HUES48 (cell line): ENCODE measurements around the gene CIC.

ENCODE experiments used
- H3K27ac ChIP-seq: one replicate; pipeline ENCODE4 v1.7.0; 2013; ENCODE audit warnings: low read depth, low read length, inconsistent platforms
- H3K27me3 ChIP-seq: 2 replicates; pipeline ENCODE4 v1.6.1; 2013; ENCODE audit warnings: mild to moderate bottlenecking, low read length; ENCODE audit not compliant: control insufficient read depth, insufficient read depth
- H3K36me3 ChIP-seq: 2 replicates; pipeline ENCODE4 v1.6.1; 2013; ENCODE audit warnings: low read length; ENCODE audit not compliant: control insufficient read depth, insufficient read depth
- H3K4me1 ChIP-seq: 2 replicates; pipeline ENCODE4 v1.6.1; 2013; ENCODE audit warnings: mild to moderate bottlenecking, low read length; ENCODE audit not compliant: control insufficient read depth, insufficient read depth
- H3K4me3 ChIP-seq: 2 replicates; pipeline ENCODE4 v1.5.1; 2013; ENCODE audit warnings: mild to moderate bottlenecking, low read depth, low read length
- H3K9ac ChIP-seq: 2 replicates; pipeline ENCODE4 v1.6.1; 2013; ENCODE audit warnings: mild to moderate bottlenecking, low read depth, low read length, moderate library complexity
- H3K9me3 ChIP-seq: 2 replicates; pipeline ENCODE4 v1.6.1; 2013; ENCODE audit warnings: low read length; ENCODE audit not compliant: control insufficient read depth, insufficient read depth

CIC gene

DNA sequence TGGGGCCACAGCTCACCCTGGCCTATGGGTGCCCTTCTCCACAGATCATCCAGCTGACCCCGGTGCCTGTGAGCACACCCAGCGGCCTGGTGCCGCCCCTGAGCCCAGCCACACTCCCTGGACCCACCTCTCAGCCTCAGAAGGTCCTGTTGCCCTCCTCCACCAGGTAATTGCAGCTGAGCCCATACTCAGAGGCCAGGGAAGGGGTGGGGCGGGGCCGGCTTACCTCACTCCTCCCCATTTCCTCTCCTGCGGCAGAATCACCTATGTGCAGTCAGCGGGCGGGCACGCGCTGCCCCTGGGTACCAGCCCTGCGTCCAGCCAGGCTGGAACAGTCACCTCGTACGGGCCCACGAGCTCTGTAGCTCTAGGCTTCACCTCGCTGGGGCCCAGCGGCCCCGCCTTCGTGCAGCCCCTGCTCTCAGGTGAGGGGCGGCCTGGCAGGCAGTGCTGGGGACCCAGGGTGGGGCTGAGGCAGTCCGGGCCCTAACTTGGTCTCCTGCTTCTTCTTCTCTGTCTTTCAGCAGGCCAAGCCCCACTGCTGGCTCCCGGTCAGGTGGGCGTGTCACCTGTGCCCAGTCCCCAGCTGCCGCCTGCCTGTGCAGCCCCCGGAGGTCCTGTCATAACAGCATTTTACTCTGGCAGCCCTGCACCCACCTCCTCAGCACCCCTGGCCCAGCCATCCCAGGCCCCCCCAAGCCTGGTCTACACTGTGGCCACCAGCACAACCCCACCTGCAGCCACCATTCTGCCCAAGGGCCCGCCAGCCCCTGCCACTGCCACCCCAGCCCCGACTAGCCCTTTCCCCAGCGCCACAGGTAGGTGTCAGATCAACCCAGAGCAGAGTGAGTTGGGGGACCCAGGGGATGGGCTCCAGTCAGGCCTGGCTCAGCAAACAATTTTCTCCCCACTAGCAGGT, 23.2 kb downstream of the CIC start:
- H3K27me3 ChIP-seq: no peaks in the 10 kb centered on the region
- H3K36me3 ChIP-seq: peaks cover 78% of the 10 kb centered on the region
- no peak overlapping the region for H3K9ac ChIP-seq
- H3K4me1 ChIP-seq: peaks cover 5% of the 10 kb centered on the region; the same call in 1 of the 2 replicates
- no peak overlapping the region for H3K27ac ChIP-seq
- H3K4me3 ChIP-seq: no peak overlapping the region
- H3K9me3 ChIP-seq: no peaks in the 10 kb centered on the region

GRCh38 chr19:42292963-42293362, 23.9 kb downstream of the CIC start:
- Histone ChIP-seq H3K9me3 (no peaks in the 10 kb centered on the region), H3K27ac (no peak overlapping the region), H3K36me3 (peaks cover 71% of the 10 kb centered on the region), H3K9ac (no peak overlapping the region), H3K4me1 (peaks cover 5% of the 10 kb centered on the region; the same call in 1 of the 2 replicates), H3K27me3 (no peaks in the 10 kb centered on the region), H3K4me3 (no peak overlapping the region)

DNA sequence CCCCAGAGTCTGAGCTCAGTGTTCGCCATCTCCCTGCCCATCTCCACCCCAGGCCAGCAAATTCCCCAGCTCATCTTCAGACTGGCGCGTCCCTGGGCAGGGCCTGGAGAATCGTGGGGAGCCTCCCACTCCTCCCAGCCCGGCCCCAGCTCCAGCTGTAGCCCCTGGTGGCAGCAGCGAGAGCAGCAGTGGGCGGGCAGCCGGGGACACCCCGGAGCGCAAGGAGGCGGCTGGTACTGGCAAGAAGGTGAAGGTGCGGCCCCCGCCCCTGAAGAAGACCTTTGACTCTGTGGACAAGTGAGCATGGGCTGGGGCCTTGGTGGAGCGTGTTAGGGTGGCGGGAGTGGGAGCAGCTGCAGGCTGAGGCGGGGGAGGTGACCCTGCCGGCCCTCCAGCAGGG, 24.5 kb downstream of the CIC start:
- H3K27ac ChIP-seq: no peak overlapping the region
- peaks cover 5% of the 10 kb centered on the region; the same call in 1 of the 2 replicates for H3K4me1 ChIP-seq
- H3K9me3 ChIP-seq: no peaks in the 10 kb centered on the region
- H3K9ac ChIP-seq: no peak overlapping the region
- H3K36me3 ChIP-seq: peaks cover 68% of the 10 kb centered on the region
- no peak overlapping the region for H3K4me3 ChIP-seq
- H3K27me3 ChIP-seq: no peaks in the 10 kb centered on the region

DNA sequence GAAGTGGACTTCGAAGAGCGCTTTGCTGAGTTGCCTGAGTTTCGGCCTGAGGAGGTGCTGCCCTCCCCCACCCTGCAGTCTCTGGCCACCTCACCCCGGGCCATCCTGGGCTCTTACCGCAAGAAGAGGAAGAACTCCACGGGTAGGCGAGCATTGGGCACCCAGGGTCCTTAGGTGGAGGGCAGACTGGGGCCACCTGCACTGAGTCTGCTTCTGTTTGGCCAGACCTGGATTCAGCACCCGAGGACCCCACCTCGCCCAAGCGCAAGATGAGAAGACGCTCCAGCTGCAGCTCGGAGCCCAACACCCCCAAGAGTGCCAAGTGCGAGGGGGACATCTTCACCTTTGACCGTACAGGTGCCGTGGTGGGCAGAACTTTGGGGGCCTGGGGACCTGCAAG, 24.9 kb downstream of the CIC start:
- H3K27me3 ChIP-seq: no peaks in the 10 kb centered on the region
- no peak overlapping the region for H3K9ac ChIP-seq
- no peak overlapping the region for H3K27ac ChIP-seq
- peaks cover 5% of the 10 kb centered on the region; the same call in 1 of the 2 replicates for H3K4me1 ChIP-seq
- H3K4me3 ChIP-seq: no peak overlapping the region
- peaks cover 65% of the 10 kb centered on the region for H3K36me3 ChIP-seq
- H3K9me3 ChIP-seq: no peaks in the 10 kb centered on the region

GRCh38 chr19:42294471-42295137, 25.6 kb downstream of the CIC start:
- no peak overlapping the region for H3K27ac ChIP-seq
- no peaks in the 10 kb centered on the region for H3K27me3 ChIP-seq
- H3K36me3 ChIP-seq: peaks cover 59% of the 10 kb centered on the region

DNA sequence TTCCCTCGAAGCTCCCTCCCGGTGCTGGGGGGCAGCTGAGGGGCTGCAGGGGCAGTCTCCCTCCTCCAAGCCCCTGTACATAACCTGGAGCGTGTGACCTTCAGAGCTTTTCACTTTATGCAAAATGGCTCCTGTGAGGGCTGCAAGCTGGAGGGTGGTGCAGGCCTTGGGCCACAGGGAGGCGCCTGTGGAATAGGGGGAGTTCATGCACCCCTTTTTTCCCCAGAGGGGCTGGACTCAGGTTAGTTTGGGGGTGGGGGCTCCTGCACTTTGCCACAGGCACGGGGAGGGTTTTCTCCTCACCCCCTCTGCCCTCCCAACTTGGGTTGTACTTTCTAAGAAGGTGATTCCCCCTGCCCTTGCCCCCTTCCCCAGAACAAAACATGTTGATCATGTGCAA, 26.3 kb downstream of the CIC start:
- Histone ChIP-seq H3K27ac (peak overlapping the region; percentile 36), H3K4me1 (peaks cover 5% of the 10 kb centered on the region; the same call in 1 of the 2 replicates), H3K9ac (no peak overlapping the region), H3K9me3 (no peaks in the 10 kb centered on the region), H3K4me3 (no peak overlapping the region), H3K36me3 (peaks cover 57% of the 10 kb centered on the region), H3K27me3 (no peaks in the 10 kb centered on the region)

More at GRCh38 chr19:42294471-42295137, 25.6 kb downstream of the CIC start:
- Histone ChIP-seq H3K4me3 (no peak overlapping the region), H3K9me3 (no peaks in the 10 kb centered on the region), H3K9ac (no peak overlapping the region), H3K4me1 (peaks cover 5% of the 10 kb centered on the region; the same call in 1 of the 2 replicates)

DNA sequence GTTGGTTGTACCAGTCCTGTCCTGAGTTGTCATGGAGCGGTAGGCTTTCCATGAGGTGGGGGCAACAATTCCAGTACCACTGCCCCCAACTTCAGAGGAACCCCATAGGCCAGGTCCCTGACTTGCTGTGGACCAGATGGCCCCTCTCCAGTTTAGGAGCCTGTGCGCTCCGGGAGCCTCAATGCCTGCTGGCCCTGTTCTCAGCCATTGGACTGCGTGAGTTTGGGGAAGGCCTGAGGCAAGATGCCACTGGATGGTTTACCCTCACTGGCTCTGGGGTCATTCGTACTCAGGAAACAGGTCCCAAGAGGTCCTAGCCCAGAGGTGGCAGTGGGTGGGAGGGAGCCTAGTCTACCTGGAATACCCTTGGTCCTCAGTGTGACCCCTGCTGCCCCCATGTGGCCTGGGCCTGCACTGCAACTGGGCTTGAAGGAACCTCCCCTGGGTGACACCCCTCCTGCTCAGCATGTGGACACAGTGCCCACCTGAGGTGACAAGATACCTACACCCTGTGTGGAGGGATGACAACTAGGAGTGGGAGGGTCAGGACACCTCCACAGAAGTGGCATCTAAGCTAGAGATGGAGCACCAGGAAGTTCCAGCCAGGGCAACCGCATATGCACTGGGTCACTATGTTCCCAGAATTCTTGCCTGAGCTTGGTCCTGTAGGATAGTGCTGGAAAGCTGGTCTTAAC, 26.9 kb downstream of the CIC start:
- peak overlapping the region; percentile 36 for H3K27ac ChIP-seq
- no peak overlapping the region for H3K4me3 ChIP-seq
- H3K36me3 ChIP-seq: peaks cover 52% of the 10 kb centered on the region

GRCh38 chr19:42297039-42297438, 28.0 kb downstream of the CIC start:
- Histone ChIP-seq H3K9me3 (no peaks in the 10 kb centered on the region), H3K36me3 (peaks cover 44% of the 10 kb centered on the region), H3K4me1 (peaks cover 7% of the 10 kb centered on the region), H3K27ac (no peak overlapping the region), H3K27me3 (no peaks in the 10 kb centered on the region), H3K9ac (no peak overlapping the region), H3K4me3 (no peak overlapping the region)

More for the DNA sequence above, 26.9 kb downstream of the CIC start:
- no peaks in the 10 kb centered on the region for H3K27me3 ChIP-seq
- H3K9me3 ChIP-seq: no peaks in the 10 kb centered on the region
- H3K9ac ChIP-seq: no peak overlapping the region
- peaks cover 4% of the 10 kb centered on the region; the same call in 1 of the 2 replicates for H3K4me1 ChIP-seq

GRCh38 chr19:42301646-42302203, 32.7 kb downstream of the CIC start, which contains the start of gene PRR19:
PRR19 (plus strand) TSS chr19:42302132; CDS start chr19:42309585, 7,453 bp downstream.
- H3K9me3 ChIP-seq: no peaks in the 10 kb centered on the region
- H3K36me3 ChIP-seq: peaks cover 16% of the 10 kb centered on the region
- H3K27me3 ChIP-seq: no peaks in the 10 kb centered on the region
- peak within 1 kb of the TSS; percentile 93 for H3K4me3 ChIP-seq
- peaks cover 14% of the 10 kb centered on the region for H3K4me1 ChIP-seq
- peak within 1 kb of the TSS; percentile 81 for H3K9ac ChIP-seq
- H3K27ac ChIP-seq: peak within 1 kb of the TSS; percentile 74

DNA sequence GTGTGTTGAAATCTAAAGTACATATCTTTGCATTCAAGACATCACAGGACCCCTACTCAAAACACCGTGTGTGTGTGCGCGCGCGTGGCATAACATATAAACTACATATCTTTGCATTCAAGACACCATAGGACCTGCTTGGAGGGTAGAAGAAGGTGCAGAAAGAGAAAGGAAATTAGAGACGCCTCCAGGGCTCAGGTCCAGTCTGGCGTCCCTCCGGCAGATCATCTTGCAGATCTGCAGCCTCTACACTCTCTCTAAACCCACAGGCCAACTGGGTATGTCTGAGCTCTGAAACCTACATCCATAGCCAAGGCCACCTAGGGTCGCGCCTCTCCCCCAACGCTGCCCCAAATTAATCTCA, 34.0 kb downstream of the CIC start:
- Histone ChIP-seq H3K27me3 (no peaks in the 10 kb centered on the region), H3K9me3 (no peaks in the 10 kb centered on the region), H3K9ac (no peak overlapping the region; the same call in 1 of the 2 replicates), H3K4me1 (peaks cover 14% of the 10 kb centered on the region), H3K27ac (peak overlapping the region; percentile 74), H3K4me3 (peak overlapping the region; percentile 93), H3K36me3 (peaks cover 10% of the 10 kb centered on the region)
